Measurements from ENCODE around the gene TBXA2R.

Gene TBXA2R

GRCh38 chr19:3550947-3551791 is 55.5 kb downstream of the TBXA2R start:
- no peak for DNase-seq

GRCh38 chr19:3549816-3550215 is 56.9 kb downstream of the TBXA2R start:
- DNase-seq: no peak

DNA sequence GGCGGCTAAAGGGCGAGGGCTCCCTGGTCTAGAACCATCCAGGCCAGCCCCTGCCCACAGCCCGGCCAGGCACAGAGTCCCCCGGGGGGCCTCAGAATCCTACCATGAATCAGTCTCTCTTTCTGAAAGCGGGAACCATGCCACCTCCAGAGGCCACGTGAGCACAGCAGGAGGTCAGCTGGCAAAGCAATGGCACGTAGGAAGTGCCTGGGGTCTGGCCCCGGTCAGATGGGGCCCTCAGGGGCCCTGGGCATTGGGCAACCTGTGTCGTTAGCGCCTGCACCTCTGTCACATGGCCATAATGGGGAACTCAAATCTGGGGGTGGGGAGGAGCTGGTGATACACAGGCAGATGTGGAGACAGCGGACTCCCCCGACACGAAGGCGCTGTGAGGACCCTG is 58.1 kb downstream of the TBXA2R start:
- no peak for DNase-seq

GRCh38 chr19:3547767-3548282 is 58.9 kb downstream of the TBXA2R start:
- no peak for DNase-seq

- no peak for DNase-seq
These were observed 59.4 kb downstream of the TBXA2R start for GRCh38 chr19:3547301-3547731.

DNA sequence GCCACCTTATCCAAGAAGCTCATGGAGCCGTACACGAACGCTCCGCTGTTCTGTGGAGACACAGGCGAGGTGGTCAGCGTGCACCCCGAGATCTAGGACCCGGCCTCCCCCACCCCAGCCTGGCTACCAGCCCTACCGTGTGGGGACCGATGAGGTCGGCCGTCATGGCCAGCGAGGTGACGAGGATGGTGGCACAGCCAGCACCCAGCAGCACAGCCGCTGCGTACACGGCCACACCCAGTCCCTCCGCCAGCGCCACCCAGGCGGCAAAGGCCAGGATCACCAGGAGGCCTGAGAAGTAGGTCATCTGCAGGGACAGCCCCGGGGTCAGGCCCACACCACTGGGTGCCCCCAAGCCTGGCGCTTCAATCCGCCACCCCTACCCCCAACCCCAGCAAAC is 60.6 kb downstream of the TBXA2R start:
- DNase-seq: no peak

DNA sequence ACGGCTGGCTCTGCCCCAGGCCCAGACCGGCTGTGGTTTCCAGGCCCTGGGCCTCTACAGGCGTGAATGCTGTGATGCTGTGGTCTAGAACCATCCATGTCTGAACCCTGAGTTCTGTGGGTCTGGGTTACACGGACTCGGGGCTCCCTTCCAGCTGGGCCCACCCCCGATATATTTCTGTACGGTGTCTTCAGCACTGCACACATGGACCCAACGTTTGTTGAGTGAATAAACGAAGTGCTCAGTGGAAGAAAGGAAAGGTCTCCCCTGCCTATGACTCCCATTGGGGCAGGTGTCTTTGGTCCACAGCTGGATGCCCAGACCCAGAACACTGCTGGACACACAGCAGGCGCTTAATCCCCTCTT is 61.0 kb downstream of the TBXA2R start:
- DNase-seq: no peak

DNA sequence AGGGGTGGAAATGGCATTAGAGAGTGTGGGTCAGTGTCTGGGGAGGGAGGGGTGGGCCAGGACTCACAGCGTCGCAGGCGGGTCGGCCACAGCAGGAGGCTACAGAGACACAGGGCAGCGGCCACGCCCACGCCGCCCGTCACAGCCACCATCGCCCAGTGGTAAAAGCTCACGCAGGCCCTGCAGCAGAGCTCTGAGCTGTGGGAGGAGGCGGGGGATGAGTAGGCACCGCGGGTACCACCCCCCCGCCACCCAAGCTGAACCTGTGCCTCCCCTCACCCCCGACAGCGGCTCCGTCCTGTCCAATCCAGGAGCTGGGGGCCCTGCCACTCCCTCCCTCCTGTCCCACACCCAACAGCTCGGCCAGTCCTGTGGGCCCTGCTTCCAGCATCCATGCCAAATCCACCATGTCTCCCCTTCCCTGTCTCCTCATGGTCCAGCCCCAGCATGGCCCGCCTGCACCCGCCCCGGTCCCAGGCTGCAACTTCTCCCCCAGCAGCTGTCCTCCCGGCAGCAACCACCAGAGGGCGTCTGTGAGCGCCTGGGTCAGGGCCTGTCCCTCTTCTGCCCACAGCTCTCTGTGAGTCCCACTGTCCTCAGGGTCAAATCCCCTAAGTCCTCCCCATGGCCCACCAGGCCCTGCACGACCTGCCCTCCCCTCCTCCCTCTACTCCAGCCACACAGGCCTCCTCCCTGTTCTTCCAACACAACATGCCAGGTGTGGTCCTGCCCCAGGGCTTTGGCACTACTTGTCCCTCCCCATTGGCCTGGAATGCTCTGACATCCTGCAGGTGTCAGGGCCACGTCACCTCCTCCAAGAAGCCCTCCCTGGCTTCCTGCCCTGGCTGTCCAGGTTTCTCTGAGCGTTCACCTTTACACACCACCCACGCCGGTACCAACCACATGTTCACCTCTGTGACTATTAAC is 61.7 kb downstream of the TBXA2R start:
- peak; percentile 66 for DNase-seq

Data from activated CD4-positive, alpha-beta T cell treated with anti-CD3 and anti-CD28 coated beads for 1 hour (primary cell).